Measurements from ENCODE around the gene ZMAT5. TPM values are rescaled to one million over a fixed set of nuclear protein-coding genes. Genes with fewer than 3 reads are reported as not detected.

Gene ZMAT5
- polyA plus RNA-seq, 1 donor (not counting 4 experiments of a cell fraction or from before 2014, with no cell fraction given) = 11.1 TPM

- no peaks in the 10 kb centered on the region for H3K79me2 ChIP-seq (ENCODE audit: control insufficient read depth, insufficient read depth, low read length)
- peaks cover 0 to 5% of the 10 kb centered on the region in 2 experiments for H3K36me3 ChIP-seq (ENCODE audit: control insufficient read depth in 2 of 2, extremely low read depth in 1 of 2, insufficient read depth in 2 of 2, low read length in 2 of 2)
- H3K9me1 ChIP-seq (ENCODE audit: control insufficient read depth, extremely low read depth, insufficient read depth, low read length) = no peaks in the 10 kb centered on the region
- no peak overlapping the region for H3K9ac ChIP-seq (ENCODE audit: control insufficient read depth, extremely low read depth, insufficient read depth, low read length)
- no peak for DNase-seq (ENCODE audit: low read depth, low spot score)
- no peak overlapping the region for H3K4me3 ChIP-seq (ENCODE audit: control insufficient read depth in 2 of 3, extremely low read depth in 1 of 3, insufficient read depth in 2 of 3, low read depth in 1 of 3, low read length in 3 of 3)
- no peak overlapping the region for H3K4me2 ChIP-seq (ENCODE audit: control insufficient read depth, extremely low read depth, insufficient read depth, low read depth, low read length)
- H3K27ac ChIP-seq (ENCODE audit: control insufficient read depth, insufficient read depth, low read length) = no peak overlapping the region
- H3K9me3 ChIP-seq (ENCODE audit: control insufficient read depth, low read depth, low read length) = no peaks in the 10 kb centered on the region
- no peak overlapping the region for H2AFZ ChIP-seq (ENCODE audit: control insufficient read depth, low read length)
- dilution Hi-C loops (cut with MboI; ENCODE audit: extremely low pct_ligation_motif_present, low sequenced_read_pairs) = no loop called here
- peaks cover under 1% of the 10 kb centered on the region for H3K4me1 ChIP-seq (ENCODE audit: control insufficient read depth, extremely low read depth, insufficient read depth, low read length)
- H4K20me1 ChIP-seq (ENCODE audit: control insufficient read depth, extremely low read depth, insufficient read depth, low read length) = no peaks in the 10 kb centered on the region
- no peak for TF ChIP-seq EZH2 (IDR thresholded peaks at IDR 0.05; ENCODE audit: low read length)
- TF ChIP-seq CTCF (optimal IDR thresholded peaks at IDR 0.05 in 1 of 3, IDR thresholded peaks at IDR 0.05 in 1 of 3, conservative IDR thresholded peaks at IDR 0.05 in 1 of 3; ENCODE audit: extremely low read depth in 1 of 3, insufficient read depth in 2 of 3, low read length in 3 of 3) = no peak
- H3K27me3 ChIP-seq (ENCODE audit: control insufficient read depth, extremely low read depth, insufficient read depth, low read length) = no peaks in the 10 kb centered on the region
- FAIRE-seq = no peak
Observed at GRCh38 chr22:29739346-29739875, 27.4 kb downstream of the ZMAT5 start.

GRCh38 chr22:29738118-29738815 lies 28.5 kb downstream of the ZMAT5 start:
- DNase-seq (ENCODE audit: low read depth, low spot score) = no peak
- dilution Hi-C loops (cut with MboI; ENCODE audit: extremely low pct_ligation_motif_present, low sequenced_read_pairs) = no loop called here
- no peak overlapping the region for H3K4me2 ChIP-seq (ENCODE audit: control insufficient read depth, extremely low read depth, insufficient read depth, low read depth, low read length)
- TF ChIP-seq EZH2 (IDR thresholded peaks at IDR 0.05; ENCODE audit: low read length) = no peak
- no peak for TF ChIP-seq CTCF (optimal IDR thresholded peaks at IDR 0.05 in 1 of 3, IDR thresholded peaks at IDR 0.05 in 1 of 3, conservative IDR thresholded peaks at IDR 0.05 in 1 of 3; ENCODE audit: extremely low read depth in 1 of 3, insufficient read depth in 2 of 3, low read length in 3 of 3)
- FAIRE-seq = no peak
- no peak overlapping the region for H3K9ac ChIP-seq (ENCODE audit: control insufficient read depth, extremely low read depth, insufficient read depth, low read length)
- peaks cover 3% of the 10 kb centered on the region for H3K4me1 ChIP-seq (ENCODE audit: control insufficient read depth, extremely low read depth, insufficient read depth, low read length)
- H3K79me2 ChIP-seq (ENCODE audit: control insufficient read depth, insufficient read depth, low read length) = no peaks in the 10 kb centered on the region
- H2AFZ ChIP-seq (ENCODE audit: control insufficient read depth, low read length) = no peak overlapping the region
- peaks cover 0 to 5% of the 10 kb centered on the region in 2 experiments for H3K36me3 ChIP-seq (ENCODE audit: control insufficient read depth in 2 of 2, extremely low read depth in 1 of 2, insufficient read depth in 2 of 2, low read length in 2 of 2)
- no peak overlapping the region for H3K27ac ChIP-seq (ENCODE audit: control insufficient read depth, insufficient read depth, low read length)
- no peaks in the 10 kb centered on the region for H3K27me3 ChIP-seq (ENCODE audit: control insufficient read depth, extremely low read depth, insufficient read depth, low read length)
- H3K9me1 ChIP-seq (ENCODE audit: control insufficient read depth, extremely low read depth, insufficient read depth, low read length) = no peaks in the 10 kb centered on the region
- no peaks in the 10 kb centered on the region for H4K20me1 ChIP-seq (ENCODE audit: control insufficient read depth, extremely low read depth, insufficient read depth, low read length)
- H3K4me3 ChIP-seq (ENCODE audit: control insufficient read depth in 2 of 3, extremely low read depth in 1 of 3, insufficient read depth in 2 of 3, low read depth in 1 of 3, low read length in 3 of 3) = no peak overlapping the region
- H3K9me3 ChIP-seq (ENCODE audit: control insufficient read depth, low read depth, low read length) = no peaks in the 10 kb centered on the region
